NCI-H345 treated with DMSO at 0.1 percent for 48 hours (cell line): Measurements from ENCODE around the gene KCNG3.
"Not testable (repeated sequence)": the region's sequence is repeated elsewhere in the genome, so short reads cannot be mapped to it uniquely, and the experiment has no call there.

Experiments
- DNase-seq: peaks from one replicate; lab custom pipeline; 2025; ENCODE audit not compliant: unreplicated experiment; lab: John Stamatoyannopoulos, UW

KCNG3 gene

DNA sequence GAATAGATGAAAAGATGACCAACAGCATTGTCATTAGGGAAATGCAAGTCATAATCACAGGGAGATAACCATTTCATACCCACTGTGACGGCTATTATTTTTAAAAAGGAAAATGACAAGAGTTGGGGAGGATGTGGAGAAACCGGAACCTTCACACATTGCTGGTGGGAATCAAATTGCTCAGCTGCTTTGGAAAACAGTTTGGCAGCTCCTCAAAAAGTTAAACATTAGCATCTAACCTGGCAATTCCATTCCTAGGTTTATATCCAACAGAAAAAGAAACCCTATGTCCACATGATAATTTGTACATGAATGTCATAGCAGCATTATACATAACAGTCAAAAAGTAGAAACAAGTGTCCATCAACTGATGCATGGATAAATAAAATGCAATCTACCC is 58.2 kb downstream of the KCNG3 start:
- no peak for DNase-seq

DNA sequence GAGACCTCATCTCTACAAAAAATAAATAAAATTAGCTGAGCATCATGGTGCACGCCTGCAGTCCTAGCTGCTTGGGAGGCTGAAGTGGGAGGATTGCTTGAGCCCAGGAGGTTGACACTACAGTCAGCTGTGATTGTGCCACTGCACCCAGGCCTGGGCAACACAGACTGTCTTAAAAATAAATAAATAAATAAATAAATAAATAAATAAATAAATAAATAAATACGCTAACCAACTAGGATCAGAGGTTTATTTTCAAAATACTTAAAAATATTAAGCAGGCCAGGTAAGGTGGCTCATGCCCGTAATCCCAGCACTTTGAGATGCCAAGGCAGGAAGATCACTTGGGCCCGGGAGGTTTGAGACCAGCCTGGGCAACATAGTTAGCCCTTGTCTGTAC is 63.6 kb downstream of the KCNG3 start:
- DNase-seq: no peak

DNA sequence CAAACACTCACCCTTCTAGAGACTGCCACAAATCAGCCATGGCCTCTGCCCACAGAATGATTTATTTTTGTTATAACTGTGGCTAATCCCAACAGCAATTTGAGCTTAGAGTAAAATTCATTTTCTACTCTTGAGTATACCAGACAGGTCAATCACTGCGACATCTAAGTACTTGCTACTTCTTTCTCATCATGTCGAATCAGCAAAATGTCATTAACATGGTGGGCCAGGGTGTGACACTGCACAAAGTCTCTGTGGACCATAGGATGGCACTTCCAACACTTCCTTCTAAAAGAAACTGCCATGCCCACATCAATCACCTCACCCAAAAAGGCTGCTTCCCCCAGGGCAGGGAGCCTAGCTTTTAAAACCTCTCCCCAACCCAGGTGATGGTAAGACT is 64.4 kb downstream of the KCNG3 start:
- DNase-seq: no peak

GRCh38 chr2:42425697-42426096 is 68.1 kb downstream of the KCNG3 start:
- DNase-seq: no peak

GRCh38 chr2:42424033-42424432 is 69.7 kb downstream of the KCNG3 start:
- no peak for DNase-seq

DNA sequence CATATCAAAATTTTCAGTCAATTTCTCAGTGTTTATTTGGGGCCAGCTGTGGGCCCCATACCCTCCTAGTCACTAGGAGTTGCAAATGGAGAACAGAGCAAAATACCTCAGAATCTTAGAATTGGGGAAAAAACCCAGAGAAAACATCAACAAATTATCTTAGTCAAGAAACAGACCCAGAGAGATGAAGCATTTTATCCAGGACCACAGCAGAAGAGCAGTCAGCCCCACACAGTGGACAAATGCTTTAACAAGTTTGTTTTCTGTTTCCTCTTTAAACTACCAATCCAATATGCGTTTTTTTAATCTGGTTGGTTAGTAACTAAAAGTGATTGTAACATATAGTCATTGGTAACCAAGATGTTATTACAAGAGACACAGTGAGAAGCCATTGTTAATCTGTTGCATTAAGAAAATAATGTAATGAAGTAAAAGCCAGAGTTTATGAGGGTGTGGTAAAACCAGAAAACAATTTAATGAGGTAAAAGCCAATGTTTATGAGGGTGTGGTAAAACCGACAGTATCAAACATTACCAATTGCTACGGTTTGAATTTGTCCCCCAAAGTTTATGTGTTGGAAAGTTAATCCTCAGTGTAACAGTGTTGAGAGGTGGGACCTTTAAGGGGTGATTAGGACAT is 72.1 kb downstream of the KCNG3 start:
- no peak for DNase-seq

GRCh38 chr2:42421157-42421485 is 72.7 kb downstream of the KCNG3 start:
- no peak for DNase-seq

DNA sequence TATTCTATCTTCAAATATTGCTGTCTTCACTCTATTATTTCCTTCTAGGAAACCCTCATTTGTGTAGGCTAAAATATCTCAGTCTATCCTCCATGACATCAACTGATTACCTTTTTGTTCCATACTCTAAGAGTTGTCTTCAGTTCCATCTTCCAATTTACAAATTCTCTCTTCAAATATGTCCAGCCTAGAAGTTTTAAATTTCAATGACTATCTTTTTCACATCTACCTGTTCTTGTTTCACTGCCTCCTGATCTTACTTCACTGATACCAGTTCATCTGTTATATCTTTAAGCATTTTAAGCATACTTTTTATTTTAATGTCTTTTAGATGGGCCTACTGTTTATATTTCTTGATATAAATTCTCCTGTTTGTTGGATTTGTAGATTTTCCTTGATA is 79.1 kb downstream of the KCNG3 start:
- no peak for DNase-seq

GRCh38 chr2:42414158-42414557 is 79.6 kb downstream of the KCNG3 start:
- DNase-seq: no peak

- no peak for DNase-seq
These were observed 82.9 kb downstream of the KCNG3 start for GRCh38 chr2:42410742-42411514.

DNA sequence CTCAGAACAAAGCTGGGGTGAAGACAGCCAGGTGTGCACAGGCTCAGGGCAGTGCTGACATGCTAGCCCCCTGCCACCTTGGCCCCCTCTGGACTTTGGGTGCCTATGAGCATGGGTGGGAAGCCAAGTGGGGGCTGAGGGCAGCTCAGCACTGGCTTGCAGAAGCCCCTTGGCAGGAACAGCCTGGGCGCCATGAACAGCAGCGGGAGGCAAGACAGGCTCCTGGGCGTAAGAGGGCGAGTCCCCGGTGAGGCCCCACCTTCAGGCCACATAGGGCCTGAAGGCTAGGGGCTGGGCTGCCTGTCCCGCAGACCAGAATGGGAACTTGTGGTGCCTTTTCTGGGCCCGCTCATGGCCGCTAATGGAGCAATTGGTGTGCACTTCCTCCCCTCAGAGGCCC is 85.8 kb downstream of the KCNG3 start:
- no peak for DNase-seq

DNA sequence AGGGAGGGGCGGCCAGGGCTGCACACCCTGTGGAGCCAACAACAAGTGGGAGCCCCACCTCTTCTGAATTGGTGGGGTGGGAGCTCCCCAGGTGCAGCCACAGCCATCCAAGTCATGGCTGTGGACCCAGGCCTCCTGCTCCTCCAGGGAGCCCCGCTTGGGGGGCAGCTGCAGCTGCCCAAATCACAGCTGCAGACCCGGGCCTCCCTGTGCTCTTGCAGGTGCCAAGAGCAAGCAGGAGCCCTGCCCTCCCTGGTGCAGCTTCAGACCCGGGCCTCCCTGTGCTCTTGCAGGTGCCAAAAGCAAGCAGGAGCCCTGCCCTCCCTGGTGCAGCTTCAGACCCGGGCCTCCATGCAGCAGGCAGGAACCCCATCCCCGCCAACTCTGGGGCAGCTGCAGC is 86.3 kb downstream of the KCNG3 start:
- DNase-seq: no peak

DNA sequence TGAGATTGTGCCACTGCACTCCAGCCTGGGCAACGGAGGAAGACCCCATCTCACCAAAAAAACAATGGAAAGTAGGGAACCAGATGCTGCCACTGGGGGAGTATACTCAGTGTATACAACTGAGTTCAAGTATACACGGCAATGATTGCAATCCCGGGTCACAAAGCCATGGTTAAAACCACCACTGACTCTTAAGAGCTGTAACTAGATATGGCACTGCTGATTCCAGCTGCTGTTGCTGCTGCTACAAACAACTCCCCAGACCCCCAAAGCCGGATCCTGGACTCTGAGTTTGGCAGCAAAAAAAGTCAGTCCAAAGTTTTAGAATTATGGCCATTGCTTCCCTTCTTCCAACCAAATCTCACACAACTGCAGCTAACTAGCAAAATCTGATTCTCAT is 89.1 kb downstream of the KCNG3 start:
- no peak for DNase-seq

GRCh38 chr2:42401773-42402172 is 92.0 kb downstream of the KCNG3 start:
- no peak for DNase-seq

DNA sequence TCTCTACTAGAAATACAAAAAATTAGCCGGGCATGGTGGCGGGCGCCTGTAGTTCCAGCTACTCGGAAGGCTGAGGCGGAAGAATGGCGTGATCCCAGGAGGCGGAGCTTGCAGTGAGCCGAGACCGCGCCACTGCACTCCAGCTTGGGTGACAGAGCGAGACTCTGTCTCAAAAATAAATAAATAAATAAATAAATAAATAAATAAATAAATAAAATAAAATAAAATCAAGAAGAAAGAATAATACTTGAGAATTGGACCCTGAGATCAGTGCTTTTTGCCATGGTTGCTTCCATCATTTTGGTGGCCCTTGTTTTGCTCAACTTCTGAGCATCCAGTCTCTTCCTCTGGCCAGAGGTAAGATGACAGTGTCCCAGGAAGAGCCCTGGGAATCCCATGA is 95.7 kb downstream of the KCNG3 start:
- DNase-seq: not testable (repeated sequence)

DNA sequence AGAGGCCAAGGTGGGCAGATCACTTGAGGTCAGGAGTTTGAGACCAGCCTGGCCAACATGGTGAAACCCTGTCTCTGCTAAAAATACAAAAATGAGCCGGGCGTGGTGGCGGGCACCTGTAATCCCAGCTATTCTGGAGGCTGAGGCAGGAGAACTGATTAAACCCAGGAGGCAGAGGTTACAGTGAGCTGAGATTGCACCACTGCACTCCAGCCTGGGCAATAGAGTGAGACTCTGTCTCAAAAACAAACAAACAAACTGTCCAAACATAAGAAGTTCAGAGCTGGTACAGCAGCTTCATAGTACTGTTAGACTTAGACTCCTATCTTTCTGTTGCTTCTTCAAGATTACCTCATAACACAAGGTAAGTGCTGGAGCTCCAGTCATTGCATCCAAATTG is 100.5 kb downstream of the KCNG3 start:
- not testable (repeated sequence) for DNase-seq

DNA sequence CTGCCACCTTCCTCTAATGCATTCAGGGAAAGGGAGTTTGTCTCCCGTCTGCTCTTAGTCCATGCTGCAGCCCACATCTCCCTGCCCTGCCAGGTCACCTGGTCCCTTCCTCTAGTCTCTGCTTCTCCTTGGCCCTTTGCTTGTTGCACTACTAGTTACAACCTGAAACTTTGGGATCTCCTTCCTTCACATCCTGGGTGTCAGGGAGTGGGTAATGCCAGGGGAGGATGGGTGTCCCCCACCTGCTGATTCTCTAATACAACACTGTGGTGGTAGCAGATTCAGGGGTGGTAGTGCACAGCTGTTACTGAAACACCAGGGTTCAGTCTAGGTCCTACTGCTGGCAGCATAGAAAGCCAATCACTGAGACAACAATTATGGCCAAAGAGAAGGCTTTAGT is 101.6 kb downstream of the KCNG3 start:
- DNase-seq: no peak
